LHCN-M2 (cell line): Measurements from ENCODE around the gene DUSP7. TPM values are rescaled to one million over a fixed set of nuclear protein-coding genes. Genes with fewer than 3 reads are reported as not detected.

Experiments
- DNase-seq: peaks from one replicate; pipeline ENCODE4 v3.0.0-alpha.2; 2012; ENCODE audit warnings: low read depth
- total RNA-seq: library from RNA; depleted of rRNA; stranded (reverse); fragments of >200 nt; gene quantifications from 2 replicates; pipeline ENCODE4 v1.2.3, GENCODE V29; 2014; rRNA removed

The DUSP7 gene
- total RNA-seq, 1 experiment from 2014 or later = 15.7 TPM

- DNase-seq = no peak
Measured at GRCh38 chr3:52010431-52010830, 45.9 kb downstream of the DUSP7 start.

GRCh38 chr3:52007291-52007690, 49.1 kb downstream of the DUSP7 start:
- no peak for DNase-seq

- no peak for DNase-seq
Measured at GRCh38 chr3:52006820-52007133, 49.6 kb downstream of the DUSP7 start.

- DNase-seq = no peak
Measured at GRCh38 chr3:52006017-52006819, 50.2 kb downstream of the DUSP7 start.

GRCh38 chr3:52005571-52005986, 50.8 kb downstream of the DUSP7 start:
- DNase-seq = no peak

- DNase-seq = no peak
Measured at GRCh38 chr3:52004906-52005395, 51.4 kb downstream of the DUSP7 start.

GRCh38 chr3:52004163-52004787, 52.1 kb downstream of the DUSP7 start:
- no peak for DNase-seq

- DNase-seq = no peak
Measured at GRCh38 chr3:52002748-52003147, 53.6 kb downstream of the DUSP7 start.

GRCh38 chr3:52001443-52001974, 54.9 kb downstream of the DUSP7 start:
- peak; percentile 50 for DNase-seq

GRCh38 chr3:51999846-52000245, 56.5 kb downstream of the DUSP7 start:
- no peak for DNase-seq

Other genes starting within 250 kb of the DUSP7 start
- gene IQCF2, start 195.0 kb downstream of the DUSP7 start, total RNA-seq = not detected in 2 replicates
- gene IQCF5, start 181.0 kb downstream of the DUSP7 start, total RNA-seq = not detected in 2 replicates
- not detected in 2 replicates for gene IQCF1, start 153.2 kb downstream of the DUSP7 start, total RNA-seq
- 43.2 and 50.7 TPM in 2 replicates for gene RRP9, start 114.7 kb downstream of the DUSP7 start, total RNA-seq
- gene PARP3, start 114.2 kb downstream of the DUSP7 start, total RNA-seq = 34.2 and 44.0 TPM in 2 replicates
- not detected in 2 replicates for gene GPR62, start 101.2 kb downstream of the DUSP7 start, total RNA-seq
- gene PCBP4, start 89.1 kb downstream of the DUSP7 start, total RNA-seq = 189 and 276 TPM in 2 replicates
- gene ABHD14B, start 82.5 kb downstream of the DUSP7 start, total RNA-seq = 54.6 and 59.9 TPM in 2 replicates
- gene ABHD14A, start 81.5 kb downstream of the DUSP7 start, total RNA-seq = 23.1 and 30.7 TPM in 2 replicates
- gene ACY1, start 73.0 kb downstream of the DUSP7 start, total RNA-seq = 60.4 and 75.4 TPM in 2 replicates
- gene RPL29, start 60.7 kb downstream of the DUSP7 start, total RNA-seq = 1,243 and 1,634 TPM in 2 replicates
- gene POC1A, start 97.9 kb upstream of the DUSP7 start, total RNA-seq = 18.9 and 19.1 TPM in 2 replicates
- gene ALAS1, start 141.6 kb upstream of the DUSP7 start, total RNA-seq = 44.2 and 57.9 TPM in 2 replicates
- gene TLR9, start 169.1 kb upstream of the DUSP7 start, total RNA-seq = under 0.01 TPM in 1 of 2 replicates, not detected in the other
- 136 and 145 TPM in 2 replicates for gene TWF2, start 182.6 kb upstream of the DUSP7 start, total RNA-seq
- 16.0 and 22.3 TPM in 2 replicates for gene PPM1M, start 189.2 kb upstream of the DUSP7 start, total RNA-seq
- gene WDR82, start 222.1 kb upstream of the DUSP7 start, total RNA-seq = 44.5 and 58.0 TPM in 2 replicates
- gene GLYCTK, start 231.3 kb upstream of the DUSP7 start, total RNA-seq = 13.0 and 20.4 TPM in 2 replicates